ENCODE results near the gene ZER1.
"Not testable (repeated sequence)": the region's sequence is repeated elsewhere in the genome, so short reads cannot be mapped to it uniquely, and the experiment has no call there.

Gene ZER1

DNA sequence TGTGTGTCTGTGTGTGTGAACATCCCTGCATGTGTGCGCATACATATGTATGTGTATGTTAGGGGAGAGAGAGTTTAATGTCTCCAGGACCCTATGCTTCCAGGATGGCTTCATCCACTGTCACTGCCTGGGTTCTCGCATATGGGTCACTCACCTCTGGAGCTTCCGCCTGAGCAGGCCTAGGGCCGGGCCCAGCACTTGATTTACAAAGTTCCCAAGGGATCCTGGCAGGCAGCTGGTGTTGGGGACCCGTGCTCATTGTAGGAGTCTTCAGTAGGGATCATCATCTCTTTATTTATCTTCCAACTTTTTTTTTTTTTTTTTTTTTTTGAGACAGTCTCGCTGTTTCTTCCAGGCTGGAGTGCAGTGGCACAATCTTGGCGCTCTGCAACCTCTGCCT is 28.3 kb upstream of the ZER1 start:
- no peak overlapping the region for H3K4me3 Mint-ChIP-seq
- peaks cover 3% of the 10 kb centered on the region for H3K36me3 Mint-ChIP-seq (ENCODE audit: low read depth)
- H3K27ac Mint-ChIP-seq, result no peak overlapping the region
- no peaks in the 10 kb centered on the region for H3K4me1 Mint-ChIP-seq (ENCODE audit: low read depth)
- no peaks in the 10 kb centered on the region for H3K9me3 Mint-ChIP-seq
- H3K27me3 Mint-ChIP-seq (ENCODE audit: low read depth), result no peaks in the 10 kb centered on the region

DNA sequence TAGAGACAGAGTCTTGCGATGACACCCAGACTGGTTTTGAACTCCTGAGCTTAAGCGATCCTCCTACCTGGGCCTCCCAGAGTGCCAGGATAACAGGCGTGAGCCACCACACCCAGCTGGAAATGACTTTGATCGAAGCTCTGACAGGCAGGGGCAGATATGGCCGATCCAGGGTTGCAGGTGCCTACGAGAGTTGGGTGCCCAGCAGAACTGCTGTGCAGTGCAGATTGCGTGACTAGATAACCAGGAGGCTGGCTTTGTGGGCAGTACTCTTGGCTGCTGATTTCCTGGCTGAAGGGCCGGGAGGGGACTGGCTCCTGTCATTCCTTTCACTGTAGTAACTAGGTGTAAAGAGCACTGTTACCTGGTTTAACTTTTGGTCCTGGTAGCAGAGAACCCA is 27.2 kb upstream of the ZER1 start:
- no peaks in the 10 kb centered on the region for H3K9me3 Mint-ChIP-seq
- H3K4me1 Mint-ChIP-seq (ENCODE audit: low read depth), result peaks cover 2% of the 10 kb centered on the region
- peaks cover 3% of the 10 kb centered on the region for H3K36me3 Mint-ChIP-seq (ENCODE audit: low read depth)
- no peaks in the 10 kb centered on the region for H3K27me3 Mint-ChIP-seq (ENCODE audit: low read depth)
- H3K4me3 Mint-ChIP-seq, result no peak overlapping the region
- H3K27ac Mint-ChIP-seq, result no peak overlapping the region

DNA sequence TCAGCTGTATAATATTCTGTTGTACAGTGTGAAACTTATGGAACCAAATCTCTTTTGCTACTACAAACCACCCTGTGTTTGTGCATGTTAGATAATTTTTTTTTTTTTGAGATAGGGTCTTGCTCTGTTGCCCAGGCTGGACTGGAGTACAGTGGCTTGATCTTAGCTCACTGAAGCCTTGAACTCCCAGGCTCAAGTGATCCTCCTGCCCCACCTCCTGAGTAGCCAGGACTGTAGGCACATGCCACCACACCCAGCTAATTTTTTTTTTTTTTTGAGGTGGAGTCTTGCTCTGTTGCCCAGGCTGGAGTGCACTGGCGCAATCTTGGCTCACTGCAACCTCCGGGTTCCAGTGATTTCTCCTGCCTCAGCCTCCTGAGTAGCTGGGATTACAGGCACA is 23.2 kb upstream of the ZER1 start:
- not testable (repeated sequence) for H3K27ac Mint-ChIP-seq; H3K4me1 Mint-ChIP-seq (ENCODE audit: low read depth); H3K9me3 Mint-ChIP-seq; H3K36me3 Mint-ChIP-seq (ENCODE audit: low read depth); H3K4me3 Mint-ChIP-seq; H3K27me3 Mint-ChIP-seq (ENCODE audit: low read depth)

DNA sequence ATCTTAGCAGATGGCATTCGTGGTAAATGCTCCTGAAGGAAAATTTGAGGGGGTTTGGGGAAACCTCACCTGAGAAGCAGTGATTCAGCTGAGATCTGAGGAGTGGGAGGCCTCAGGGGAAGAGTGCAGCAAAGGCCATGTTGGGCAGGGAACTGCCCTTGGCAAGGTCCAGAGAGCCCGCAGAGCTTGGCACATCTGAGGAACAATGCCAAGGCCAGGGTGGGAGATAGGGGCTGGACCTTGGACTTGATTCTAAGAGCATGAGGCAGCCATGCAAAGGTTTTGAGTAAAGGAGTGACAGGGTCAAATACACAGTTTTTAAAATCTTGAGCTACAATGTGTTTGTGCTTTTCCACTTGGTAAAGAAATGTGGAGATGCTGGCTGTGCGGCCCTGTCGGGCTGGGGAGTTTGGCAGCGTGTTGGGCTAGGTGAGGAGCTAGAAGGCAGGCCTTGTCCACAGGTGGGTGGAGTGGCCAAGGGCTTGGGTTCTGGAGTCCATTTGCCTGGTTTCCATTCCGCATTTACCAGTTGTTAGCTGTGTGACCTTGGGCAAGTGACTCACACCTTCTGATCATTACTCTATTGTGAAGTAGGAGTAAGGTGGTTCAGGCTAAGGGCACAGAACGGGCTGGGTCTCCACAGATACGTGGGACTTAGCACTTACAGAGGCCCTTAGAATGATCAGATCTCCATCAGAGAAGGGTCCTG is 21.4 kb upstream of the ZER1 start:
- Mint-ChIP-seq H3K9me3 (no peaks in the 10 kb centered on the region), H3K4me3 (no peak overlapping the region), H3K36me3 (ENCODE audit: low read depth) (peaks cover 7% of the 10 kb centered on the region), H3K27ac (no peak overlapping the region), H3K4me1 (ENCODE audit: low read depth) (peaks cover 12% of the 10 kb centered on the region), H3K27me3 (ENCODE audit: low read depth) (no peaks in the 10 kb centered on the region)

DNA sequence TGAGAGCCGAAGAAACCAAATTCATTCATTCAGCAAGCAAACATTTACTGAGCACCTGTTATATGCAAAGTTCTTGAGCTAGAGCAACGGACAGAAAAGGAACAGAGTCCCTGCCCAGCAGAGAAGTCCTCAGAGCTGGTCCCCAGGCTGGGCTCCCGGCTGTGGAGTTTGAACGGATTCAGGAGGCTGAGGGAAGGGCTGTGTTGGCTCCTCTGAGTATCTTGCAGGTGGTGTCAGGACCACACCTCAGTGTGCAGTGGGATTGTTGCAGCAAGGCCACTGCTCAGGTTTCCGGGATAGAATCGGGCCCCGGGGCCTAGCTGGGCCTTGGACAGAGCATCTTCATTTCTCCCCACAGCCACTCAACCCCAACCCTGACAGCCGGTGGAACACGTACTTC is 20.4 kb upstream of the ZER1 start:
- no peaks in the 10 kb centered on the region for H3K9me3 Mint-ChIP-seq
- peaks cover 5% of the 10 kb centered on the region for H3K36me3 Mint-ChIP-seq (ENCODE audit: low read depth)
- peaks cover 19% of the 10 kb centered on the region for H3K4me1 Mint-ChIP-seq (ENCODE audit: low read depth)
- no peak overlapping the region for H3K4me3 Mint-ChIP-seq
- no peak overlapping the region for H3K27ac Mint-ChIP-seq
- no peaks in the 10 kb centered on the region for H3K27me3 Mint-ChIP-seq (ENCODE audit: low read depth)

DNA sequence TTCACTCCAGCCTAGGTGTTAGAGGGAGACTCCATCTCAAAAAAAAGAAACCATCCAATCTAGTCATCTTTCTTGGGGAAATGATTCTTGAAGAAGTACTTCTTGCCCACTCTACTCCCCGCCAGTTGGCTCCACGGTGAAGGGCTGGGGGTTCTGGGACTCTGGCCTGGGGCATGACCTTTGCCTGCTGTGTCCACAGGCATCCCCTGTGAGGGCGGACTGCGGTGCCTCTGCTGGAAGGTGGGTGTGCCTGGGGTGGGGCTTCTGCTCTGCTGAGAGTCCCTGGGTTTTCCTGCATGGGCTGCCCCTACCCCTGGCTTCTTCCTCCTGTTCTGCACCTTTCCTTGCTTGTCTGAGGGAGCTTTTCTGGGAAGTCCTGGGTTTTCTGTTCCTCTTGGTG is 18.8 kb upstream of the ZER1 start:
- no peak overlapping the region for H3K4me3 Mint-ChIP-seq
- H3K27ac Mint-ChIP-seq, result no peak overlapping the region
- H3K36me3 Mint-ChIP-seq (ENCODE audit: low read depth), result peaks cover 4% of the 10 kb centered on the region

DNA sequence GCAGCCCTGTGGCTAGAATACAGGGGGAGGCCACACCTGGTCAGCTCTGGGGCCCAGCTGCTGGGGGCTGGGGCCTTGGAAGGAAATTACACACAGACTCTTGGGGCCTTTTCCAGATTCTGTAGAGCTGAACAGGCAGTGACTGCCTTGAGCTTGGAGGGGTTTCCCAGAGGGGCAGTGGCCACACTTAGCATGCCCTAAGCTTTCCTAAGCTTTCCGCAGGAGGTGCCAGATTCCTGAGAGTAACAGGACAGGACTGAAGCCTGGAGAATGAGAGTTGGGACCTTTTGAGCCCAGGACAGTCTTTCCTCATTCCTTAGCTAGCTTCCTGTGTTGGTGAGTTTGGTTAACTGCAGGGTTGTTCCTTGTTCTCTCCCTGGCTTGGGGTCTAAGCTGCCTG is 16.7 kb upstream of the ZER1 start:
- H3K9me3 Mint-ChIP-seq, result no peaks in the 10 kb centered on the region
- no peaks in the 10 kb centered on the region for H3K27me3 Mint-ChIP-seq (ENCODE audit: low read depth)
- H3K4me1 Mint-ChIP-seq (ENCODE audit: low read depth), result peaks cover 18% of the 10 kb centered on the region
- H3K36me3 Mint-ChIP-seq (ENCODE audit: low read depth), result peaks cover 4% of the 10 kb centered on the region
- no peak overlapping the region for H3K27ac Mint-ChIP-seq
- peak overlapping the region; percentile 97 for H3K4me3 Mint-ChIP-seq

More for the DNA sequence above, 18.8 kb upstream of the ZER1 start:
- Mint-ChIP-seq H3K9me3 (no peaks in the 10 kb centered on the region), H3K4me1 (ENCODE audit: low read depth) (peaks cover 22% of the 10 kb centered on the region), H3K27me3 (ENCODE audit: low read depth) (no peaks in the 10 kb centered on the region)

DNA sequence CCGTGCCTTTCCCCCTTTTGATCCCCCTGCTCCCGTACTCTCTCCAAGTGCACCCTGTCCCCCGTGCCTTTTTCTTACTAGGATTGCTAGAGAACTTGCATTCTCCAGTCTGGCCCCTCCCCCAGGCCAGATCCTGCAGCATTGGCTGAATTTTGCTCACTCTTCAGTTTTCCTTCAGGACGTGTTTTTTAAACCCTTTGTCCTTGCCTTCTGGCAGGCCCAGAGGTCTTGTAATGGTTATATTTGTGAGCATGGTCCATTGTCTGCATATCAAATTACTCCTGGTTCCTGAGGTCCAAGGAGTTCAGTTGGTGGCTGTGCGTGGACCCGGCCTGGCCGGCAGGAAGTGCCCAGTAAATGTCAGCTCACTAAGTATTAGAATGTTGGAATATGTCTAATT is 15.9 kb upstream of the ZER1 start:
- Mint-ChIP-seq H3K27me3 (ENCODE audit: low read depth) (no peaks in the 10 kb centered on the region), H3K36me3 (ENCODE audit: low read depth) (peaks cover under 1% of the 10 kb centered on the region), H3K4me3 (peak overlapping the region; percentile 97), H3K9me3 (no peaks in the 10 kb centered on the region), H3K27ac (peak overlapping the region; percentile 93), H3K4me1 (ENCODE audit: low read depth) (peaks cover 18% of the 10 kb centered on the region)

DNA sequence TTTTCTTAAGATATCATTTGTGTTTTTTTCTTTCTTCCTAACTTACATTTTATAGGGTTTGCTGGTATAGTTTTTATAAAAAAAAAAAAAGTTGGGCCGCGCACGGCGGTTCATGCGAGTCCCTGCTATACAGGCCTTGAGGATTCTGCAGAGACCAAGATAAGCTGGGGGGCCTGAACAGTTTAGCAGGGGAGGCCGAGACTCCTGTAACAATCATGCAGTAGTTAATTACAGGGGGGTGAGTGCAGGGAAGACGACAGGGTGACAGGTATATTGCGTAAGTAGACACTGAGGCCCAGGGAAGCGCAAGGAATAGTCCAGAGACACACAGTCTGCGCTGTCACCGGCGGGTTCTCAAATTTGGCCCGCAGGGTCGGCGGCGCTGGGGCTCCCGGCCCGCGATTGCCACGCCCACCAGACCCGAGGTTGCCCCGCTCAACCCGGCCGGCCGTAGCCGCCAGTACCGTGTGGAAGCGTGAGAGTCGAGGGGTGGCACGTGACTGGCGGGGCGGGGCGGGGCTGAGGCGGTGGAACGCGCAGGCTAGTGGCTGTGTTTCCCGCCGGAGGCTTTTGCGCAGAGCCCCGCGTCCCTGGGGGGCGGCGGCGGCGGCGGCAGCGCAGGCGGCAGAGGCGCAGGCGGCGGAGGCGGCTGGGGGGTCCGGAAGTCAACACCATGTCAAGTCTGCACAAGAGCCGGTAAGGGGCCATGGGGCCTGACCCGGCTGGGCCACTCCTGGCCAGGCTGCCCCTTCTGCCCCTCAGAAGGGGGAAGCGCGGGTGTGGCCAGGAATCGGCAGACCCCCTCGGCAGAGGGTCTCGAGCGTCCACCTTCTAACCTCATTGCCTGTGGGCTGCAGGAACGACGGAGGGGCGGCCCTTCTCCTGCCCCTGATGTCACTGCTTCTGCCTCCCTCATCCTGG is 15.2 kb upstream of the ZER1 start, which contains the start of gene TBC1D13:
TSS of gene TBC1D13 (plus strand) at position 573 of the 921 bp plus-strand sequence. CDS start at position 674, 101 bp downstream.
- H3K36me3 Mint-ChIP-seq (ENCODE audit: low read depth), result no peaks in the 10 kb centered on the region
- H3K4me1 Mint-ChIP-seq (ENCODE audit: low read depth), result peaks cover 18% of the 10 kb centered on the region
- peak within 1 kb of the TSS; percentile 97 for H3K4me3 Mint-ChIP-seq
- peak within 1 kb of the TSS; percentile 93 for H3K27ac Mint-ChIP-seq
- H3K27me3 Mint-ChIP-seq (ENCODE audit: low read depth), result no peaks in the 10 kb centered on the region
- H3K9me3 Mint-ChIP-seq, result no peaks in the 10 kb centered on the region

DNA sequence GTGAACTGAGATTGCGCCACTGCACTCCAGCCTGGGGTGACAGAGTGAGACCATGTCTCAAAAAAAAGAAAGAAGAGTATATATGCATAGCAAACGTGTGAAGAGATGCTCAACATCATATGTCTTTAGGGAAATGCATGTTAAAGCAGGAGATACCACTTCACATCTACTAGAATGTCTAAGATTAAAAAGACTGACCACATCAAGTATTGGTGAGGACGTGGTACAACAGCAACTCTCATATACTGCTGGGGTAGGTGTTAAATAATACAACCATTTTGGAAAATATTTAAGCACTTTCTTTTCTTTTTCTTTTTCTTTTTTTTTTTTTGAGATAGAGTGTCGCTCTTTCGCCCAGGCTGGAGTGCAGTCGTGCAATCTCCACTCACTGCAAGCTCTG is 13.7 kb upstream of the ZER1 start:
- Mint-ChIP-seq H3K36me3 (ENCODE audit: low read depth) (no peaks in the 10 kb centered on the region), H3K9me3 (no peaks in the 10 kb centered on the region), H3K27ac (no peak overlapping the region), H3K4me1 (ENCODE audit: low read depth) (peaks cover 18% of the 10 kb centered on the region), H3K27me3 (ENCODE audit: low read depth) (no peaks in the 10 kb centered on the region), H3K4me3 (peak overlapping the region; percentile 14)

DNA sequence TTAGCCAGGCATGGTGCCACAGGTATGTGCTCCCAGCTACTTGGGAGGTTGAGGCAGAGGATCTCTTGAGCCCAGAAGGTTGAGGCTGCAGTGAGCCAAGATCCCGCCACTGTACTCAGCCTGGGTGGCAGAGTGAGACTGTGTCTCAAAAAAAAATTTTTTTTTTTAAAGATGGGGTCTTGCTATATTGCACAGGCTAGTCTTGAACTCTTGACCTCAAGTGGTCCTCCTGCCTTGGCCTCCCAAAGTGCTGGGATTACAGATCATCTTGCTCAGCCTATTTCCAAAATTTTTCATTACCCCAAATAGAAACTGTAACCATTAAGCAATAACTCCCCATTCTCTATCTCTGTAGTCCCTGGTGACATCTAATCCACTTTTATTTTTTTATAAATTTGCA is 10.9 kb upstream of the ZER1 start:
- Mint-ChIP-seq H3K4me1 (ENCODE audit: low read depth) (peaks cover 5% of the 10 kb centered on the region), H3K4me3 (no peak overlapping the region), H3K27me3 (ENCODE audit: low read depth) (no peaks in the 10 kb centered on the region), H3K36me3 (ENCODE audit: low read depth) (no peaks in the 10 kb centered on the region), H3K27ac (no peak overlapping the region), H3K9me3 (no peaks in the 10 kb centered on the region)

DNA sequence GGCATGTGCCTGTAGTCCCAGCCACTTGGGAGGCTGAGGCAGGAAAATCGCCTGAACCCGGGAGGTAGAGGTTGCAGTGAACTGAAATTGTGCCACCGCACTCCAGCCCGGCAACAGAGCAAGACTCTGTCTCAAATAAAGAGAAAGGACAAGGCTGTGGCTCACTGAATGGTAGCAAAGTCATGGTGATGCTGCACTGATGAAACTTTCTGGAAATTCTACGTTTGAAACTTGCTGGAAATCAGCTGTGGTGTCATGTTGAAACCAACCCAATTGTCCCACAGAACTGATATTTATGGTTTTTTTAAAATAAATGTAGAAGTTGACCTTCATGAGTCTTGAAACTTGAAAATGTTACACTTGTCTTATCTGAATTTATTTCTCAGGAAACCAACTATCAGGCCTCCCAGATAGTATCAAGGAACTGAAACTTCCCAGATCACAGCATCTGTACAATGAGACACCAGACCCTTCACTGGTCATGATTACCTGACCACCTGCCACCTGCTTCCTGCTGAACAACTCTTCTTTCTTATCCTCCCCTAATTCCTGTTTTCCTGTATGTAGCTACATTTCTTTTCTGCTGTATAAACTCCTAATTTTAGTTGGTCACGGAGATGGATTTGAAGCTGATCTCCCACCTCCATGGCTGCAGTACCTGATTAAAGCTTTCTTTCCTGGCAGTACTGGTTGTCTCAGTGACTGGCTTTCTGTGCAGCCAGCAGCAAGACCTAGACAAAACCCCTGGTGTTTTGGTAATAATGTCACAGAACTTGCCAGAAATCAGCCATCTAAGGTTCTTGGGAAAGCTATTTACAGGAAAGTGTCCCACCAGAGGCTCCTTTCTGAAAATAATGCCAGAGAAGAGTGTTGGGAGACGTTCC is 9.7 kb upstream of the ZER1 start:
- no peak overlapping the region for H3K27ac Mint-ChIP-seq
- no peak overlapping the region for H3K4me3 Mint-ChIP-seq
- H3K27me3 Mint-ChIP-seq (ENCODE audit: low read depth), result no peaks in the 10 kb centered on the region
- no peaks in the 10 kb centered on the region for H3K9me3 Mint-ChIP-seq
- no peaks in the 10 kb centered on the region for H3K4me1 Mint-ChIP-seq (ENCODE audit: low read depth)
- no peaks in the 10 kb centered on the region for H3K36me3 Mint-ChIP-seq (ENCODE audit: low read depth)

DNA sequence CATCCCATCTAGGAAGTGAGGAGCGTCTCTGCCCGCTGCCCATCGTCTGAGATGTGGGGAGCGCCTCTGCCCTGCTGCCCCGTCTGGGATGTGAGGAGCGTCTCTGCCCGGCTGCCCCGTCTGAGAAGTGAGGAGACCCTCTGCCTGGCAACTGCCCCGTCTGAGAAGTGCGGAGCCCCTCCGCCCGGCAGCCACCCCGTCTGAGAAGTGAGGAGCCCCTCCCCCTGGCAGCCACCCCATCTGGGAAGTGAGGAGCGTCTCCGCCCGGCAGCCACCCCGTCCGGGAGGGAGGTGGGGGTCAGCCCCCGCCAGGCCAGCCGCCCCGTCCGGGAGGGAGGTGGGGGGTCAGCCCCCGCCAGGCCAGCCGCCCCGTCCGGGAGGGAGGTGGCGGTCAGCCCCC is 8.4 kb upstream of the ZER1 start:
- H3K9me3 Mint-ChIP-seq; H3K4me3 Mint-ChIP-seq; H3K4me1 Mint-ChIP-seq (ENCODE audit: low read depth); H3K27ac Mint-ChIP-seq; H3K27me3 Mint-ChIP-seq (ENCODE audit: low read depth); H3K36me3 Mint-ChIP-seq (ENCODE audit: low read depth): not testable (repeated sequence)

DNA sequence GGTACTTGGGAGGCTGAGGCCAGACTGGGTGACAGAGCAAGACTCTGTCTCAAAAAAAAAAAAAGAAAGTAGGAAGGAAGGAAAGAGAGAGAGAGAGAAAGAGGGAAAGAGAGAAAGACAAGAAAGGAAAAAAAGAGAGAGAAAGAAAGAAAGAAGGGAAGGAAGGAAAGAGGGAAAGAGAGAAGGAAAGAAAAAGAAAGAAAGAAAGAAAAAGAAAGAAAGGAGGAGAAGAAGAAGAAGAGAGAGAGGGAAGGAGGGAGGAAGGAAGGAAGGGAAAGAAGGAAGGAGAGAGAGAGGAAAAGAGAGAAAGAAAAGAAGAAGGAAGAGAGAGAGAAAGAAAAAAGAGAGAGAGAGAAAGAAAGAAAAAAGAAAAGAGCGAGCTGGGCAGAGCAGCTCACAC is 3.1 kb upstream of the ZER1 start:
- Mint-ChIP-seq H3K27ac (no peak overlapping the region), H3K4me3 (no peak overlapping the region), H3K9me3 (peaks cover 5% of the 10 kb centered on the region), H3K4me1 (ENCODE audit: low read depth) (peaks cover 12% of the 10 kb centered on the region), H3K36me3 (ENCODE audit: low read depth) (no peaks in the 10 kb centered on the region), H3K27me3 (ENCODE audit: low read depth) (no peaks in the 10 kb centered on the region)

All from T-helper 1 cell treated with Interleukin-12 subunit alpha and Interleukin-12 subunit beta and Interleukin-4 antibody, amounts not matched to agents 30 μg/mL and 1 μg/mL, for 36 hours (primary cell).